ENCODE results near the gene ZNF155. TPM values are rescaled to one million over a fixed set of nuclear protein-coding genes. Genes with fewer than 3 reads are reported as not detected.

ZNF155 gene
- total and polyA plus RNA-seq, 10 of the 15 experiments (the other 5 are each of a cell fraction or from before 2014, with no cell fraction given), result 2.4 to 12.2 (median 5.6) TPM

- TF ChIP-seq HDAC2 (IDR thresholded peaks at IDR 0.05) (no peak), SMAD1 (IDR thresholded peaks at IDR 0.05; ENCODE audit: low read depth, partially characterized antibody) (no peak), PML (IDR thresholded peaks at IDR 0.05; ENCODE audit: low read length) (peak; percentile 51; the same call in 1 of the 2 replicates), NR2F1 (conservative IDR thresholded peaks at IDR 0.05) (no peak; the same call in none of the 2 replicates), SKIL (IDR thresholded peaks at IDR 0.05; ENCODE audit: low read depth, poor library complexity, severe bottlenecking) (peak; percentile 42), ZNF592 (IDR thresholded peaks at IDR 0.05) (no peak), CREM (IDR thresholded peaks at IDR 0.05; ENCODE audit: low read depth) (peak; percentile 90), SREBF1 (IDR thresholded peaks at IDR 0.05; ENCODE audit: low read length) (peak; percentile 70), SREBF2 (IDR thresholded peaks at IDR 0.05; ENCODE audit: low read length) (no peak), EGR1 (IDR thresholded peaks at IDR 0.05; ENCODE audit: borderline replicate concordance in 1 of 2, low read depth in 2 of 2, low read length in 2 of 2) (no peak), TCF12 (IDR thresholded peaks at IDR 0.05; ENCODE audit: low read depth, low read length) (no peak), TBL1XR1 (IDR thresholded peaks at IDR 0.05; ENCODE audit: low read depth, low read length) (peak; percentile 55), MYB (IDR thresholded peaks at IDR 0.05; ENCODE audit: borderline replicate concordance, low read depth, low read length) (0 out of 2 replicates have a peak, but pooled peaks have one; percentile 15), PAX8 (IDR thresholded peaks at IDR 0.05) (no peak), WRNIP1 (IDR thresholded peaks at IDR 0.05; ENCODE audit: borderline replicate concordance, low read depth, low read length) (no peak), IRF5 (IDR thresholded peaks at IDR 0.05; ENCODE audit: borderline replicate concordance) (no peak)
- TF ChIP-seq, protein P1, sequence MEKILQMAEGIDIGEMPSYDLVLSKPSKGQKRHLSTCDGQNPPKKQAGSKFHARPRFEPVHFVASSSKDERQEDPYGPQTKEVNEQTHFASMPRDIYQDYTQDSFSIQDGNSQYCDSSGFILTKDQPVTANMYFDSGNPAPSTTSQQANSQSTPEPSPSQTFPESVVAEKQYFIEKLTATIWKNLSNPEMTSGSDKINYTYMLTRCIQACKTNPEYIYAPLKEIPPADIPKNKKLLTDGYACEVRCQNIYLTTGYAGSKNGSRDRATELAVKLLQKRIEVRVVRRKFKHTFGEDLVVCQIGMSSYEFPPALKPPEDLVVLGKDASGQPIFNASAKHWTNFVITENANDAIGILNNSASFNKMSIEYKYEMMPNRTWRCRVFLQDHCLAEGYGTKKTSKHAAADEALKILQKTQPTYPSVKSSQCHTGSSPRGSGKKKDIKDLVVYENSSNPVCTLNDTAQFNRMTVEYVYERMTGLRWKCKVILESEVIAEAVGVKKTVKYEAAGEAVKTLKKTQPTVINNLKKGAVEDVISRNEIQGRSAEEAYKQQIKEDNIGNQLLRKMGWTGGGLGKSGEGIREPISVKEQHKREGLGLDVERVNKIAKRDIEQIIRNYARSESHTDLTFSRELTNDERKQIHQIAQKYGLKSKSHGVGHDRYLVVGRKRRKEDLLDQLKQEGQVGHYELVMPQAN (conservative IDR thresholded peaks at IDR 0.05), result no peak; the same call in none of the 2 replicates
- TF ChIP-seq, protein P2, sequence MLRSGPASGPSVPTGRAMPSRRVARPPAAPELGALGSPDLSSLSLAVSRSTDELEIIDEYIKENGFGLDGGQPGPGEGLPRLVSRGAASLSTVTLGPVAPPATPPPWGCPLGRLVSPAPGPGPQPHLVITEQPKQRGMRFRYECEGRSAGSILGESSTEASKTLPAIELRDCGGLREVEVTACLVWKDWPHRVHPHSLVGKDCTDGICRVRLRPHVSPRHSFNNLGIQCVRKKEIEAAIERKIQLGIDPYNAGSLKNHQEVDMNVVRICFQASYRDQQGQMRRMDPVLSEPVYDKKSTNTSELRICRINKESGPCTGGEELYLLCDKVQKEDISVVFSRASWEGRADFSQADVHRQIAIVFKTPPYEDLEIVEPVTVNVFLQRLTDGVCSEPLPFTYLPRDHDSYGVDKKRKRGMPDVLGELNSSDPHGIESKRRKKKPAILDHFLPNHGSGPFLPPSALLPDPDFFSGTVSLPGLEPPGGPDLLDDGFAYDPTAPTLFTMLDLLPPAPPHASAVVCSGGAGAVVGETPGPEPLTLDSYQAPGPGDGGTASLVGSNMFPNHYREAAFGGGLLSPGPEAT (IDR thresholded peaks at IDR 0.05; ENCODE audit: low read depth), result 0 out of 2 replicates have a peak, but pooled peaks have one; percentile 47
Observed at GRCh38 chr19:44002566-44003460, 18.8 kb downstream of the ZNF155 start, which contains the start of gene ZNF230 (continued).
